K562 (cell line): ENCODE measurements around the gene AGPAT2. TPM values are rescaled to one million over a fixed set of nuclear protein-coding genes. Genes with fewer than 3 reads are reported as not detected.
A peak's percentile ranks its signal among the peaks of the same experiment; 100 is the strongest.

ENCODE experiments used
- ATAC-seq: fragments of 200-7000 bp; cut with Tn5 transposase; 3 replicates; pipeline ENCODE4 v1.9.1; 2020; ENCODE audit warnings: moderate library complexity
- BruUV-seq: library from RNA; stranded (reverse); fragments of 400-500 nt; replicated peaks from 2 replicates; lab custom pipeline; 2021; lab: Mats Ljungman, UMichigan
- CTCF ChIA-PET: fragments of 300-600 bp; formaldehyde crosslinking; extraction: SDS; loops from one replicate; lab custom pipeline; 2021; ENCODE audit warnings: low intra/inter-chr PET ratio; lab: Yijun Ruan, JAX
- POLR2A ChIA-PET: fragments of 300-600, 350-650 bp; sonication (Branson Sonifier 250); formaldehyde crosslinking; extraction: SDS; loops from one replicate; lab custom pipeline; 2021; ENCODE audit warnings: antibody characterized with exemption, inconsistent platforms; lab: Yijun Ruan, JAX
- DNase-seq, 4 experiments: peaks; one replicate each; pipeline versions ENCODE4 v3.0.0 to v3.0.0-alpha.2; 2011 to 2018; ENCODE audit warnings: low spot score in 3 of 4, mixed read lengths in 3 of 4; ENCODE audit errors: extremely low read depth in 1 of 4
- FAIRE-seq: peaks from 2 replicates; lab custom pipeline; 2011; peaks lifted over from hg19 to GRCh38; lab: Jason Lieb, UNC
- H2AFZ ChIP-seq: 2 replicates; pipeline ENCODE4 v1.6.0; 2011; ENCODE audit warnings: low read depth, low read length, control low read depth, inconsistent platforms
- H3K27ac ChIP-seq: fragments of 200-600 bp; 3 replicates; pipeline ENCODE4 v1.8.0; 2011; ENCODE audit warnings: low read depth, mild to moderate bottlenecking, control low read depth, inconsistent platforms, low read length, moderate library complexity, mixed read lengths; ENCODE audit errors: extremely low read depth
- H3K27me3 ChIP-seq, 2 experiments: fragments of 300-600 bp in 1 of 2; 2 replicates in 1 of 2; 3 replicates in 1 of 2; pipeline versions ENCODE4 v1.6.0 to v1.8.0; 2011; ENCODE audit warnings: inconsistent platforms in 2 of 2, low read length in 2 of 2, mild to moderate bottlenecking in 1 of 2, mixed read lengths in 1 of 2, moderate library complexity in 1 of 2; ENCODE audit not compliant: control insufficient read depth in 2 of 2, insufficient read depth in 2 of 2
- H3K36me3 ChIP-seq: fragments of 300-600 bp; 3 replicates; pipeline ENCODE4 v1.8.0; 2011; ENCODE audit warnings: mild to moderate bottlenecking, low read length, inconsistent platforms; ENCODE audit not compliant: control insufficient read depth, insufficient read depth
- H3K4me1 ChIP-seq, 2 experiments: fragments of 200-600 bp in 1 of 2; replicated peaks in 1 of 2; 2 replicates in 1 of 2; 3 replicates in 1 of 2; pipeline versions ENCODE4 v1.5.1 to v1.8.0; 2011; ENCODE audit warnings: inconsistent platforms in 2 of 2, low read length in 2 of 2, mild to moderate bottlenecking in 1 of 2, mixed read lengths in 1 of 2, moderate library complexity in 1 of 2; ENCODE audit not compliant: control insufficient read depth in 2 of 2, insufficient read depth in 2 of 2
- H3K4me2 ChIP-seq: 2 replicates; pipeline ENCODE4 v1.6.1; 2011; ENCODE audit warnings: low read length, control low read depth, inconsistent platforms, mixed read lengths; ENCODE audit not compliant: insufficient read depth
- H3K4me3 ChIP-seq: fragments of 200-600 bp; sonication (generic), shearing (Covaris generic); 2 replicates; pipeline ENCODE4 v1.5.1; 2016; ENCODE audit warnings: control low read depth, inconsistent platforms
- H3K79me2 ChIP-seq: fragments of 200-600 bp; 3 replicates; pipeline ENCODE4 v1.8.0; 2011; ENCODE audit warnings: low read length, inconsistent platforms; ENCODE audit not compliant: control insufficient read depth, insufficient read depth
- H3K9ac ChIP-seq, 2 experiments: 2 replicates each; pipeline versions ENCODE4 v1.6.0 to v1.6.1; 2011; ENCODE audit warnings: low read depth in 2 of 2, low read length in 2 of 2, control low read depth in 1 of 2, inconsistent platforms in 1 of 2, mild to moderate bottlenecking in 1 of 2, mixed read lengths in 1 of 2; ENCODE audit not compliant: insufficient read depth in 1 of 2
- H3K9me1 ChIP-seq: one replicate; pipeline ENCODE4 v1.6.0; 2011; ENCODE audit warnings: inconsistent platforms, mild to moderate bottlenecking, low read length, moderate library complexity; ENCODE audit not compliant: control insufficient read depth, insufficient read depth
- H3K9me3 ChIP-seq: replicated peaks from 2 replicates; pipeline ENCODE4 v1.5.1; 2011; ENCODE audit warnings: low read depth, low read length, inconsistent platforms; ENCODE audit not compliant: control insufficient read depth, insufficient read depth
- H4K20me1 ChIP-seq: replicated peaks from 2 replicates; pipeline ENCODE4 v1.6.1; 2011; ENCODE audit warnings: low read length, inconsistent platforms, mixed read lengths; ENCODE audit not compliant: control insufficient read depth, insufficient read depth
- BCOR ChIP-seq: fragments of 450-650 bp; IDR thresholded peaks from 2 replicates; pipeline ENCODE4 v1.6.1; 2016
- DNMT1 ChIP-seq: fragments of 450-650 bp; IDR thresholded peaks from 2 replicates; pipeline ENCODE4 v1.6.1; 2016; ENCODE audit warnings: antibody characterized with exemption, mild to moderate bottlenecking
- EHMT2 ChIP-seq: fragments of 450-650 bp; IDR thresholded peaks from 2 replicates; pipeline ENCODE4 v1.6.1; 2018; ENCODE audit warnings: antibody characterized with exemption
- HDAC3 ChIP-seq: fragments of 450-650 bp; IDR thresholded peaks from 2 replicates; pipeline ENCODE4 v1.6.1; 2018; ENCODE audit warnings: borderline replicate concordance, mild to moderate bottlenecking, moderate library complexity; ENCODE audit not compliant: partially characterized antibody
- HMGN3 ChIP-seq: IDR thresholded peaks from 2 replicates; pipeline ENCODE4 v1.6.1; 2011; ENCODE audit warnings: borderline replicate concordance, low read depth, mild to moderate bottlenecking, mixed read lengths, low read length; ENCODE audit not compliant: insufficient read length; ENCODE audit errors: extremely low read depth
- NFIC ChIP-seq: fragments of 450-650 bp; IDR thresholded peaks from 2 replicates; pipeline ENCODE4 v1.6.1; 2017; ENCODE audit warnings: mild to moderate bottlenecking, inconsistent platforms
- NONO ChIP-seq, 2 experiments: fragments of 200-400 bp in 1 of 2; fragments of 450-650 bp in 1 of 2; formaldehyde crosslinking in 1 of 2; IDR thresholded peaks; 2 replicates each; pipeline ENCODE4 v1.6.1; 2017; ENCODE audit warnings: low read depth in 2 of 2, mild to moderate bottlenecking in 2 of 2, moderate library complexity in 2 of 2, low read length in 1 of 2
- RB1 ChIP-seq: fragments of 450-650 bp; IDR thresholded peaks from 2 replicates; pipeline ENCODE4 v1.6.1; 2017; ENCODE audit warnings: low read depth, mild to moderate bottlenecking
- ZNF444 ChIP-seq: fragments of 250-450 bp; sonication (Bioruptor Pico); IDR thresholded peaks from 2 replicates; pipeline ENCODE4 v1.4.0; 2020; ENCODE audit warnings: mild to moderate bottlenecking, moderate library complexity
- WGBS: fragments of 100-300 bp; shearing (Covaris generic); methylation state at CpG from one replicate; pipeline ENCODE4 v1.1.6; 2016; ENCODE audit warnings: low coverage, mixed read lengths; ENCODE audit not compliant: insufficient coverage; ENCODE audit errors: missing lambda C conversion rate; 5-methylcytosine and 5-hydroxymethylcytosine counted together
- in situ Hi-C: fragments of 300-500 bp; cut with MboI; formaldehyde crosslinking; loops from 4 replicates; pipeline ENCODE4 v1.15.0; 2018; ENCODE audit warnings: inconsistent platforms, mixed read lengths
- intact Hi-C: fragments of 100-400 bp; cut with micrococcal nuclease; formaldehyde crosslinking; loops from 2 replicates; pipeline ENCODE4 v1.14.2; 2022
- polyA plus RNA-seq, 8 experiments: library from polyadenylated mRNA; depleted of rRNA in 4 of 8; stranded (reverse) in 5 of 8; unstranded in 3 of 8; fragments of >200 nt; fragmentation: Nextera tagmentation in 2 of 8; fragmentation: Illumina TruSeq in 1 of 8; extraction: Ambion mirVana in 2 of 8; extraction: Trizol in 1 of 8; gene quantifications; 2 replicates each; pipeline versions ENCODE4 v1.2.1 to v1.2.3, GENCODE V29; 2011 to 2014; ENCODE audit warnings: inconsistent platforms in 1 of 8, missing spikeins in 1 of 8
- total RNA-seq, 7 experiments: library from RNA; depleted of rRNA in 6 of 7; stranded (reverse); fragments of >200 nt in 6 of 7; fragmentation: Illumina TruSeq in 2 of 7; extraction: Trizol in 2 of 7; gene quantifications; 2 replicates each; pipeline versions ENCODE4 v1.2.1 to v1.2.3, GENCODE V29; 2011 to 2021; ENCODE audit warnings: low replicate concordance in 1 of 7

AGPAT2 gene
- total and polyA plus RNA-seq, 9 of the 15 experiments (the other 6 are each of a cell fraction or from before 2014, with no cell fraction given) = 0.13 to 54.5 (median 23.9) TPM

DNA sequence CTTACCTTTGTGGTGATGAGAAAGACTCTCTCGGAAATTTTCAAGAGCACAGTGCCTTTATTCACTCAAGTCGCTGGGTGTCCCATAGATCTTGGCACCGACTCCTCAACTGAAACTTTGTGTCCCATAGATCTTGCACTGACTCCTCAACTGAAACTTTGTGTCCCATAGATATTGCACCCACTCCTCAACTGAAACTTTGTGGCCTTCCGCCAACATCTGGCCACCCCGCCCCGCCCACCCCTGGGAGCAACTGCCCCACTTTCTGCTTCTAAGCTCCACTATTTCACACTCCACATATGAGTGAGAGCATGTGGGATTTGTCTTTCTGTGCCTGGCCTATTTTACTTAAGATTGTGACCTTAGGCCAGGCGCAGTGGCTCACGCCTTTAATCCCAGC lies 37.2 kb downstream of the AGPAT2 start:
- ChIA-PET CTCF (no interaction called here), POLR2A (interaction anchor here (1.3 to 1.8 kb wide), 2 partner anchors 13 to 23 kb away, joined by 3 to 6 read pairs; partner anchors contain the start of gene EGFL7)
- DNase-seq (no peak), ATAC-seq (no peak), FAIRE-seq (no peak)
- Histone ChIP-seq H3K27ac (no peak overlapping the region), H3K36me3 (no peaks in the 10 kb centered on the region), H3K4me3 (no peak overlapping the region), H3K9me1 (no peaks in the 10 kb centered on the region), H3K4me1 (peaks cover 26 to 45% of the 10 kb centered on the region in 2 experiments), H3K79me2 (peaks cover 23% of the 10 kb centered on the region), H3K27me3 (no peaks in the 10 kb centered on the region), H3K4me2 (no peak overlapping the region), H3K9ac (peak overlapping the region in 1 of 2 experiments; percentile 26; a peak in 1 of 4 replicates), H2AFZ (peak overlapping the region; percentile 11; the same call in 1 of the 2 replicates), H3K9me3 (no peaks in the 10 kb centered on the region), H4K20me1 (no peaks in the 10 kb centered on the region)
- BruUV-seq = no TSS peak
- 74% methylated on average over 8 of the region's 8 CpGs for WGBS
- in situ Hi-C loops = no loop called here
- TF ChIP-seq EHMT2 = no peak
- TF ChIP-seq ZNF444 = no peak
- no peak for TF ChIP-seq HDAC3
- no peak for TF ChIP-seq DNMT1
- intact Hi-C loops = no loop called here

DNA sequence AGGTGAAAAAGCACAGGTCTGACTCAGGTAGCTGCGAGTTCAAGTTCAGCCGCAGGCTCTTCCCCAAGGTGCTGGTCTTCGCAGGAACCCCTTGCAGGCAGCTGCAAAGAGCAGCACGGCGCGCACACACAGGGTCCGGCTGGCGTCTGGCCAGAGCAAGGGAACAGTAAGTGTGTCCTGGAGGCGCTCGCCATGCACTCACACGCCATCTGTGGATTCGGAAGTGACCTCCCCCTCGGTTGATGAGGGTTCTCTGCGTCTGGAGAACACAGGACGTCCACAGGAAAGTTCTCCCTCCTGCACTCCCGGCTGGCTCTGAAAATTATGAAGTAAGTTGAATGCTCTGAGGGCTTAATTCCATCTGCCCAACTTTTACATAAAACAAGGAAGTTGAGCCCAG lies 38.5 kb downstream of the AGPAT2 start:
- H3K27ac ChIP-seq = peak overlapping the region; percentile 11; the same call in 1 of the 3 replicates
- H3K9me3 ChIP-seq = no peaks in the 10 kb centered on the region
- no peaks in the 10 kb centered on the region for H3K36me3 ChIP-seq
- peaks cover 31% of the 10 kb centered on the region for H3K79me2 ChIP-seq
- no peaks in the 10 kb centered on the region for H4K20me1 ChIP-seq
- BruUV-seq = no TSS peak
- H3K9ac ChIP-seq = peak overlapping the region; percentile 17 to 79; a peak in 3 of 4 replicates
- in situ Hi-C loops (loop anchor here (25.0 kb wide), 1 partner anchor 311 kb away; the partner anchor contains the start of gene GPSM1), intact Hi-C loops (loop anchor here (5.0 kb wide), 1 partner anchor 44 kb away; no protein-coding TSS in a partner anchor)
- H3K4me3 ChIP-seq = no peak overlapping the region
- ATAC-seq (no peak), DNase-seq (peak in 1 of 4 experiments; percentile 49)
- H3K4me2 ChIP-seq = peak overlapping the region; percentile 54
- H3K27me3 ChIP-seq = no peaks in the 10 kb centered on the region
- H2AFZ ChIP-seq = peak overlapping the region; percentile 89
- no peaks in the 10 kb centered on the region for H3K9me1 ChIP-seq
- CTCF ChIA-PET = no interaction called here
- TF ChIP-seq NFIC (peak; percentile 79), HMGN3 (no peak), NONO (IDR thresholded peaks at IDR 0.05; ENCODE audit: low read depth in 2 of 2, low read length in 1 of 2) (no peak), BCOR (0 out of 2 replicates have a peak, but pooled peaks have one; percentile 15), RB1 (0 out of 2 replicates have a peak, but pooled peaks have one; percentile 19)
- TF ChIP-seq, all 486 proteins: peak for 3
- FAIRE-seq = no peak
- POLR2A ChIA-PET = interaction anchor here (1.8 kb wide), 1 partner anchor 24 kb away, joined by 6 read pairs; no protein-coding TSS in a partner anchor
- whole genome bisulfite sequencing = 57% methylated on average over 14 of the region's 16 CpGs
- H3K4me1 ChIP-seq = peaks cover 37 to 45% of the 10 kb centered on the region in 2 experiments
